GM21390 (cell line): Measurements from ENCODE around the gene PDXK.

Experiments
- ATAC-seq: cut with Tn5 transposase; IDR thresholded peaks from one replicate; pipeline ENCODE4 v1.9.1; 2021; ENCODE audit not compliant: unreplicated experiment

Gene PDXK

DNA sequence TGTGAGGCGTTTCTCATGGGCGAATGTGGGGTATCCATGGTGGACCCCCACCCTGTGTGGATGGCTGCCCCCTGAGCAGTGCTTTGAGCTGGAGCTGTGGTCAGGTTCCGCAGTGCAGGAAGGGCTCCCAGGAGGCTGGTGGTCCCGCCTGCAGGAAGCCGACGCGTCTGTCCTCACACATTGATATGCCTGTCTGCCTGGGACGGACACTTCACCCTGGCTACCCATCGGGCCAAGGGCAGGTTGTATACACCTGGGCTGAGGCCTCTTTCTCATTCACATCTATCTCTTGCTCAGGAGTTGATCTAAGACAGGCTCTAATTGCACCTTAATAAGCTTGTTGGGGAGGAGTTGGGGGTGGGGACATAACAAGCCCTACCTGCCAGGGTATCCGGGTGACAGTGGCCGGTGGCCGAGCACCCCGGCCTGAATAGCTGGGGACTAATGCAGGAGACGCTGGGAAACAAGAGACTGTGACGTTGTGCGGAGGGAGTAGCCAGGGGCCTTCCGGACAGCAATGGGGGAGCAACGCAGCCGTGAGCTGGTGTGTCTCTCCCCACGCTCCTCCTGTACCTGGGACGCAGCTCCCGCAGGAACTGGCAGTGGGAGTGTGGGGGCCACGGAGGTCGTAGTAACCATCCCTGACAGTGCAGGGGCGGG, 21.7 kb downstream of the PDXK start:
- no peak for ATAC-seq

DNA sequence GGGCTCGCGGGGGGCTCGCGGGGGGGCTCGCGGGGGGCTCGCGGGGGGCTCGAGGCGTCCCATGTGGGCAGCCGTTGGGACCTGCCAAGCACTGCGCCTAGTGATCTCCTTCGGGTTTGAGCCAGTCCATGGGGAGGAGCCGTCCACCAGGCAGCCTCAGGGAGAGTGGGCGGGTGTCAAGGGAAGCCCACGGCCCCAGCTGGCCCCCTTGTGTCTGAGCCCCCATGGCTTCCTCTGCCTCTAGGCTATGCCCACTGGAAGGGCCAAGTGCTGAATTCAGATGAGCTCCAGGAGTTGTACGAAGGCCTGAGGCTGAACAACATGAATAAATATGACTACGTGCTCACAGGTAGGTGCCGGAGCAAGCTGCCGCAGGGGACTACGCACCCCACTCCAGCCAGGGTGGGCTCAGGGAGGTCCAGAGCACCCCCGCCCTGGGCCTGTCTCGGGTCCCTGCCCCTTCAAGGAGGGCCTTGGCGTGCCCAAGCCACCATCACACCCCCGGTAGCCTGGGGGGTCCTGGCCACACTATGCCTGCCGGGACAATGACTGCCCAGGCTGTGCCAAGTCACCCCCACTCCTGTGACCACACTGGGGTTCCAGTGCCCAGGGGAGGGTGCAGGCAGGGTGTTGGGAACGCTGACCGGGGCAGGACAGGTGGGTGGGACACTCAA, 22.6 kb downstream of the PDXK start:
- no peak for ATAC-seq

DNA sequence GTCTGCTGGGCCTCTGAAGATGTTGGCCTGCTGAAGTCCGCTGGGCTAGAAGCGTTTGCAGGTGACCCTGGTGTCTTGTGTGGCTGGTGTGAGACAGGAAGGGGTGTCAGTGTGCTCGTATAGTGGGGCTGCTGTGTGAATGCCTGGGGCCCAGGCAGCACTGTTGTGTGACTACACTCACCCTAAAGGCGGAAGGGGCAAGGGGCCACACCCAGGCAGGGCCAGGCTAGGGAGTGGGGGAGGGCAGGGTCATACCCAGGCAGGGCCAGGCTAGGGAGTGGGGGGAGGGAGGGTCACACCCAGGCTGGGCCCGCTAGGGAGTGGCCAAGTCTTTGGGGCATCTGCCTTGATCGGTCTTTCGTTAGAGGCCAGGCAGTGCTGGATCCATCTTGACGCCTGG, 25.0 kb downstream of the PDXK start:
- no peak for ATAC-seq

DNA sequence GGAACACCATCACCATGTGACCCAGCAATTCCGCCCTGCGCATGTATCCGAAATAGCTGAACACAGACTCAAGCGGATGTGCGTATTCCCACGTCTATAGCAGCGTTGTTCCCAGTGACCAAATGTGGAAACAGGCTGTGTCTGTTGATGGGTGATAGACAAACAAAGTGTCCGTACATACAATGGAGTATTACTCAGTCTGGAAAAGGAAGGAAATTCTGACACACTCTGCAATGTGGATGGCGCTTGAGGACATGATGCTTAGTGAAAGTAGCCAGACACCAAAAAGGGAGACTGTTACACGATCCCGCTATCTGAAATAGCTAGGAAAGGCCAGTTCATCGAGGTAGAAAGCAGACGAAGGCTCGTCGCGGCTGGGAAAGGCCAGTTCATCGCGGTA, 25.8 kb downstream of the PDXK start:
- ATAC-seq = no peak

DNA sequence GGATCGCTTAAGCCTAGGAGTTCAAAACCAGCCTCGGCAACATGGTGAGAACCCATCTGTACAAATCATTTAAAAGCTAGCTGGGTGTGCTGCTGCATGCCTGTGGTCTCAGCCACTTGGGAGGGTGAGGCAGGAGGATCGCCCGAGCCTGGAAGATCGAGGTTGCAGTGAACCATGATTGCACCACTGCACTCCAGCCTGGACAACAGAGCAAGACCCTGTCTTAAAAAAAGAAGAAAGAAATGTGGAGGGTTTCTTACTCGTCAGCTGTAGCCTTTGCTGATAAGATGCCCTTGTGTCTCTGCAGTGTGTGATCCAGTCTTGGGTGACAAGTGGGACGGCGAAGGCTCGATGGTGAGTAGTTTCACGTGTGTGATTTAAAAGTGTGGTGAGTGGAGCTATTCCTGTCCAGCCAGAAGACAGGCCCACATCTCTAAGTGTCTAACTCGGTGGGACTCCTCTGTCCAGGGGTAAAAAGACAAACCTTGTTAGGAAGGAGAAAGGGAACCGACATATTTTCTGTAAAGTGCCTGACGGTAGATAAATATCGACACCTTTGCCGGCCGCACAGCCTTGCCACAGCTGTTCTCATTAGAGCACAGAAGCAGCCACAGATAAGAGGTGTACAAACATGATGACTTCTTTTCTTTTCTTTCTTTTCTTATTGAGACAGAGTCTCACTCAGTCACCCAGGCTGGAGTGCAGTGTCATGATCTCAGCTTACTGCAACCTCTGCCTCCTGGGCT, 27.0 kb downstream of the PDXK start:
- no peak for ATAC-seq

DNA sequence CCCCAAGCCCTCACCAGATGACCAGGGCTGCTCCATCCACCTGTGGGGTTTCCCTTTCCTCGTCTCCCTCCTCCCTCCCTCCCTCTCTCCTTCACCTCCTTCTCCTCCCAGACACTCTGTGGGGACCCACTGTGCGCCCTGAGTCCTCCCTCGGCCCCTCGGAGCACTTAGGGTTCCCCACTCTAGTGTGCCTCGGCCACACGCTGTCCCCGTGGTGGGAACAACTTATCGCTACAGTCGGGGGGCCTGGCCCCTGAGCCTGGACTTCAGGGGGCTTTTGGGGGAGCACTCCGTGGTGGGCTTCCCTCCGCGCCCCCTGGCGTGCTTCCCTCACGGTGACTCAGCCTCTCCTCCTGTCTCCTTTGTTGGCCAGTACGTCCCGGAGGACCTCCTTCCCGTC, 29.7 kb downstream of the PDXK start:
- ATAC-seq = no peak

DNA sequence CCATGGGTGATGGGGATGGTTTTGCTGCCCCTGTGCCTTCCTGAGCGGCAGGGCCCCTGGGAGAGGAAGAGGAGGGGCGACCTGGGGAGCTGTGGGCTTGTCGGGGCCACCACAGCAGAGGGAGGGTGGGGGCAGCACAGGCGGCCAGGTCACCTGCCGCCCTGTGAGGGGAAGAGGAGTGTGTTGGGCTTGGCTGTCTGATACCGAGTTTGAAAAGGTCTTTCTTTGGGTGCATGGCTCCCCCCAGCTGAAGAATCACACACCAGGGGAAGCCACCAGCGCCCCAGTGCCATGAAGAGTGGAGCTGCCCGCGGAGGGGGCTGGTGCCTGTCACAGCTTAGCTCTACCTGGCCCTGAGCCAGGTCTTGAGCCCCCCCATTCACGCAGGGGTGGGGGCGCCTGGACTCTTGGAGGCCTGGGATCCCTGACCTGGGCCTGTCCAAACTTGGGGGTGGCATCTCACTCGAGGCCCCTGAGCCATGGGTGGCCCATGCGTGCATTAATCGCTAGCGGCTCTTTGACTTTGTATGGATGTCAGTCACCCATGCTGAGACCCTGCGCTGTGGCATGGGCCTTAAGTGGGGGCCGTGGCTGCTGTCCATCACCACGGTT, 30.8 kb downstream of the PDXK start:
- no peak for ATAC-seq

DNA sequence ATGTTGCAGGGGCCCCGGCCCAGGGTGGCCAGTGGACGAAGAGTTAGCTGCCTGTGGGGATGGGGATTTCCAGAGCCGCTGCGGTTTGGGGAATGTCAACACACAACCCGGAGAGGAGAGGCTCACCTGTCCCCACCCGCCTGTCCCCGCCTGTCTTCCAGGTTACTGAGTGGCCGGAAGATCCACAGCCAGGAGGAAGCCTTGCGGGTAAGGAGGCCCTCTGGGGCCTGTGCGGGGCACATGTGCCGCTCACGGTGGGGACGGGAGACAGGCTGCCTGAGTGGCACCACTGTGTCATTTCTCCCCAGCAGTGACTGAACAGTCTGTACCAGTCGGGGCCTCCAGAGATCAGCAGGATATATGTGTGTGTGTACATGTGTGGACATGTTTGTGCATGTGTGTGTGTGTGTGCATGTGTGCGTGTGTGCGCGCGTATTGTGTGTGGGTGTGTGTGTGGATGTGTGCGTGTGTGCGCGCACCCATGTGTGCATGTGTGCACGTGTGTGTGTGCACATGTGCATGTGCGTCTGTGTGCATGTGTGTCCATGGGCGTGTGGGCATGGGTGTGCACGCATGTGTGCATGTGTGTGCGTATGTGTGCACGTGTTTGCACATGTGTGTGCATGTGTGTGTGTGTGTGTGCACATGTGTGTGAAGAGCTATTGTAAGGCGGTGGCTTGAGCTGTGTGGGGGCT, 31.6 kb downstream of the PDXK start:
- no peak for ATAC-seq

DNA sequence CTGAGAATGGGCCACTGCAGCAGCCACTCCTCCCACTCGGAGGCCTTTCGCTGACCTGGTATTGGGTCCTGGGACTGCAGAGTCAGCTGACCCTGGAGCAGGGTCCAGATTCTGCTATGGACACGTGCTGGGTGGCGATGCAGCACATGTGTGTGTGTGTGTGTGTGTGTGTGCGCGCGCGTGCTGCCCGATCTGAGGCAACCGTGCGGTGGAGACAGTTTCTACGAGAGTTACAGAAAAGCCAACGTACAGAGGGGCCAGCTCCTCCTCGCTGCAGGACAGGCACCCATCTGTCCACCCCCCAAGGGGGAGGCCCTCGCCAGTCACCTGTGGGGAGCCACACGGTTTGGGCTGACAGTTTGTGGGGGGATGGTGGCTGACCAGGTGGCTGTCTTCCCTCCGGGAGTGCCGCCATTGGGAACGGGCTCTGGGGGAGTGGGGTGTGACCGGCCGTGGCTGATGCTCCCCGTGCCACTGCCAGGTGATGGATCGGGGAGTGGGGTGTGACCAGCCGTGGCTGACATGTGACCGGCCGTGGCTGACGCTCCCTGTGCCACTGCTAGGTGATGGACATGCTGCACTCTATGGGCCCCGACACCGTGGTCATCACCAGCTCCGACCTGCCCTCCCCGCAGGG, 33.1 kb downstream of the PDXK start:
- ATAC-seq = no peak

DNA sequence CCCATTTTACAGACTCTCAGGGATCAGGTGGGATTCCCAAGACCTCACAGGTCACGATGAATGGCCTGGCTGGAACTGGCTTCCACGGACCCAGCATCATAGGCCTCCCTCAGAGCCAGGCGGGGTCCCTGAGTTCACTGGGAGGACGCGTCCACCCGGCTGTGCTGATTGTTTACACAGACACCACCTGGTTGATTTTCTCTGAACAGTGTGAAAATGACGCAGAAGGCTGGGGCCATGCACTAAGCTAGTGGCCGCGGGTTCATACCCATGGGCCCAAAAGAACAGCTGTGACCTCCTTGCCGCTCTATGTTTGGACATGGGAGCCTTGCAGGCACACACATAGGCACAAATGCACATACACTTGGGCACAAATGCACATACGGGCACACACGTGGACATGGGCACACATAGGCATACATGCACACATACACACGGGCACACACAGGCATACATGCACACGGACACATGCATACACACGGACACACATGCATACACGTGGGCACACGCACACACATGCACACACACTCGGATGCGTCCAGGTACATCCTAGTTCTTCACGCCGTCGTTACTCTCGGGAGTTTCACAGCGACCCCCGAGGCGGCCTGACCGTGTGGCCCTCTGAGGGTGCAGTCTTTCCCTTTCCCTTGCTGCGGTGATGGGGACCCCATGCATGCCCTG, 34.0 kb downstream of the PDXK start:
- ATAC-seq = no peak

DNA sequence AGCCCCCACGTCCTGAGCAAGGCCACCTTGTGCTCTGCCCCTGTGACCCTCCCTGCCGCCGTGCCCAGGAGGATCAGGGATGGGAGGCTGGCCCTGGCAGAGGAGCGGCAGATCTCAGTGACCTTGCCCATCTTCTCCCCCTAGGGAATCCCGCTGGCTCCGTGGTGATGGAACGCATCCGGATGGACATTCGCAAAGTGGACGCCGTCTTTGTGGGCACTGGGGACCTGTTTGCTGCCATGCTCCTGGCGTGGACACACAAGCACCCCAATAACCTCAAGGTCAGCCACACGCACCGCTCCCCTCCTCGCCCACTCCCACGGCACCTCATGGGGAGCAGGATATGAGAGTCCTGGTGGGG, 34.5 kb downstream of the PDXK start:
- no peak for ATAC-seq

DNA sequence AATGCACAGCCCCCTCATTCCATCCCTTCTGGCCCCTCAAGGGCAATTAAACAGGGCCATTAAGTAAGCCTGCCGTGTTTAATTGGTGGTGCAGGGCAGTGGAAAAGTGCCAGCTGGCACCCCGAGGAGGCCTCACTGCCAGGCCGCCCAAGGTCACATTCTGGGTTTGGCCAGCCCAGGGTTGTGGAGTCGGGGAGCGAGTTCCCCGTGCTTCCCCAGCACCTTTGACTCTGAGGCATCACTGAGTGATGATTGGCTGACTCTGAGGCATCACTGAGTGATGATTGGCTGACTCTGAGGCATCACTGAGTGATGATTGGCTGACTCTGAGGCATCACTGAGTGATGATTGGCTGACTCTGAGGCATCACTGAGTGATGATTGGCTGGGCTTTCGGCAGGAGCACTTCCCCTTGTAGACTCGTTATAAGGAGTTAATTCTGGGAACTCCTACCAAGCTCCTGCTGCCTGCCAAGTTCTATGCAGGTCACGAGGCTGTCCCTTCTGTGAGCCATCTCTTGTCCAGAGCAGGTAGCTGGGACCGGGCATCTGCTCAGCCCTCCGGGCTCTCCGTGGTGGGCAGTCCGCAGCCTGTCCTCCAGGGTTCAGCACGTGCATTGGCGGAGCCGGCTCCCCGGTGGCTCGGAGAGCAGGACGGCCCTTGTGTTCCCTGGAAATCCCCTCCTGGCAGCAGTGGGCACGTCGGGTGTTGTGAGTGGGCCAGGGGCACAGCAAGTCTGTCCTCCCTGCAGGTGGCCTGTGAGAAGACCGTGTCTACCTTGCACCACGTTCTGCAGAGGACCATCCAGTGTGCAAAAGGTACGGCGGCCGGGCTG, 36.2 kb downstream of the PDXK start:
- ATAC-seq = no peak

DNA sequence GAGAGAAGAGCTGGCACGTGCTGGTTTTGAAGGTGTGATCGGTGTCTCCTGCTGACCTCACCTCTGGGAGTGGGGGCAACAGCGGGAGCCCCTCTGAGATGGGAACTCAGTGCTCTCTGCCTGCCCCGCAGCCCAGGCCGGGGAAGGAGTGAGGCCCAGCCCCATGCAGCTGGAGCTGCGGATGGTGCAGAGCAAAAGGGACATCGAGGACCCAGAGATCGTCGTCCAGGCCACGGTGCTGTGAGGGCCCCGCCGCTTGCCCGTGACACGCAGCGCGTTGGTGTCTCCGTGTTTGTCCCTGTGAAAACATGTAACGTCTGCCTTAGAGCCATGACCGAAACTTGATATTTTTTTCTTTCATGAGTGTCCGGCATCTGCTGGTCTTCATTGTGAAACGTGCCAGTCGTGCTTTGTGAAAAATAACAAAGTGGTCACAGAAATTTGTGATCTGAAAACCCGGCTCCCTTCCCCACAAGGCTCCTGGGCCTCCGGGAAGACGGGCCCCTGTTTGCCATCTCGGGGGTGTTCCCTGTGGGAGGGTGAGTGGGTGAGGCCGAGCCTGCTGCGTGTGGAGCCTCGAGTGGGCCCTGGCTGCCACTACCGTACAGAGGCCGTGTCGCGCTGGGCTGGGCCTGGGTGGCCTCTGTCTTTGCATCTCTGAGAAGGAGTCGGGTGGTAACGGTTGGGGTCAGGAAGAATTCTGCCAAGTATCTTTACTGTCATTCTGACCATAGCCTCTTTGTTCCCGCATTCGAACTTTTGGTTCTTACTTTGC, 37.1 kb downstream of the PDXK start:
- ATAC-seq = no peak

DNA sequence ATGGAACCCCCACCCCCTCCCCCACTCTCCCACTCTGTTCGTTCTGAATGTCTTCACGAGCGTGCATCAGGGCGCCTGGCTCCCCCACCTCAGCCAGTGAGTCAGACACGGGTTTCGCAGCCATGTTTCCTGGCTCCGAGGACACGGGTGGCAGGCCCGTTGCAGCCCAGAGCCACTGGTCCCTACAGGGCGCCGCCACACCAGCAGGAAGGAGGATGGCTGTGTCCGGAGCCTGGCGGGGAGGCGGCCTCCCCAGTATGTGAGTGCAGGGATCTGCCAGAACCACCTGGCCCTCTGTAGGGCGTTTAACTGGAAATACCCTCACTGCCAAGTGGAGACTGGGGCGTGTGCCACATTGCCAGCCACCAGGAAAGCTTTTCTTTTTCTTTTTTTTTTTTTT, 38.7 kb downstream of the PDXK start:
- ATAC-seq = no peak

DNA sequence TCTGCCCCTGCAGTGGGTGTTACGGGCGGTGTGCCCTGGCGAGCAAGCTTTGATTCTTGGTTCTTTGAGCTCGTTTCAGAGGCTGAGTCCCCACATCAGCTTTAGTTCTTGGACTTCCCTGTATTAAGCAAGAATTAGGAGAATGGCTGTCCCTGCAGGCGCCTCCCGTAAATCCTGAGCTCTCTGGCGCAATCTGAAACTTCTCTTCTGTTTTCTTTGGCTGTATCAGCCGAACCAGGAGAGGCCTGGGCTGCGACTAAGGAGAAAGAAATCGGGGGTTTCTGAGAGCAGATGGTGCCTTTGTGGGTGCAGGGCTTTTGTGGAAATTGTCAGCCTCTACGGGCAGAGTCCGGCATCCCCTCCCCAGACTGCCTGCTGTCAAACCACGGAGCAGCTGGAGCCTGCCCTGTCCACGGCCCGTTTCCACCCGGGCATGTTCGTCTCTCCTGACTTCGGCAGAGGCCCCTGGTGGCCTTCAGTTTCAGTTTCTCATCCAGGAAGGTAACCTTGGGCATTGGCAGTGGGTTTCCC, 39.2 kb downstream of the PDXK start:
- no peak for ATAC-seq

DNA sequence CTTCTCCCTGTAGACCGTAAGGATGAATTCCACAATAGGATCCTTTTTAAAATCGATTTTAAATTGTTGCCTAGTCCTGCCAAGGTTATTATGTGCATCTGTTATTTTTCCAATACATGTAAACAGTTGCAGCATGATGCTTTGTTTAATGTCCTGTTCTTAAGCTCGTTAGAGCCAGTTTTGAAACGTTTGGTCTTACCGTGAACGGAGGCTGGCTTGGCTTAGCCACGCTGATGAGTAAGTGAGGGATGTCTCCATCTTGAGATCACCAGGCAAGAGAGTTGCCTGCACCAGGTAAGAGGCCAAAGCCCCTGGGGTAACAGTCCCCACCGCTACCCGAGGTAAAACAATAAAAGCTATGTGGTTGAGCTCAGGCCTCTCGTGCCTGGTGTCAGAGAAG, 39.9 kb downstream of the PDXK start:
- ATAC-seq = no peak

DNA sequence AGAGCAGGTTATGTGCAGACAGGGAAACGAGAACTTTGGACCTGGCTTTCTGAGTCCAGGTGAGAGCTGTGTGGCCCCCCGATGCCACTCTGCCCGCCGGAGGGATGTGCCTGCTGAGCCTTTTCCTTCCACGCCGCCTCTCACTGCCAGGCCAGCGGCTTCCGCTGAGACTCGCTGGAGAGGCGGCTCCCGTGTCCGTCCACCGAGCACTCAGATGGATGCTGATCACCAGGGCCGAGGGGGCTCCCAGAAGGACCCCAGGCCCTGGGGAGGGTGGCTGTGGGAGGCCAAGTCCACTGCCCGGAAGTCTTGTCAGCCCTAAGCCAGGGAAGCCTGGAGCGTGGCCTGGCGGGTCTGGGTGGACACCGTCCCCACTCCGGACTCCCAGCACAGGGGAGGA, 40.7 kb downstream of the PDXK start:
- no peak for ATAC-seq

DNA sequence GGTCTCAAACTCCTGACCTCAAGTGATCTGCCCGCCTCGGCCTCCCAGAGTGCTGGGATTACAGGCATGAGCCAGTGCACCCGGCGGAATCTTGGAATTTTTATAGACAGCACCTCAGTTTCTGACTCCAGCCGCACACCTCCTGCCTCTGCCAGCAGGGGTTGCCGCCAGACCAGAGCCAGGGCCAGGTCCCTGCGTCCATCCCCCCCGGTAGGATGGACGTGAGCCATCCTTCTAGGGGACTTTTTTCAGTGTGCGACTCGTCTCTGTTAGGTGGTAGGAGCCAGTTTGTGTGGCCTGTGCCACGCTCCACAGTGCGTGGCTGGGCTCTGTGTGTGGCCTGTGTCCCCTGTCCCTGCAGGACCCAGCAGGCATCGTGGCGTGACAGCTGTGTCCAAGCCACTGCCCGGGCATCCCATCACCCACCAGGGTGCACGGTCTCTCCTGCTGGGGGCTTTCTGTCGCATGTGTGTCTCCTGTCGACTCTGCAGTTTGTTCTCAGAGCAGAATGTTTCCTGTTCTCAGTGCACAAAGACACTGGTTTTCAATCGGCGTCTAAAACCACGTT, 41.5 kb downstream of the PDXK start:
- no peak for ATAC-seq
